Activated naive CD8-positive, alpha-beta T cell treated with anti-CD3 and anti-CD28 coated beads, Interleukin-2, amount 10 ng/mL, durations not matched to agents 7 days and 5 days (primary cell): Measurements from ENCODE around the gene RSAD2. TPM values are rescaled to one million over a fixed set of nuclear protein-coding genes. Genes with fewer than 3 reads are reported as not detected.
"Not testable (repeated sequence)": the region's sequence is repeated elsewhere in the genome, so short reads cannot be mapped to it uniquely, and the experiment has no call there.

ENCODE experiments used
- ATAC-seq: fragments of 150-1000 bp; cut with Tn5 transposase; one replicate; pipeline ENCODE4 v1.10.0; 2021; ENCODE audit warnings: low read depth, moderate library complexity
- POLR2A ChIA-PET: fragments of 350-600 bp; sonication (Branson Sonifier 250); formaldehyde crosslinking; loops from one replicate; lab custom pipeline; 2021; ENCODE audit warnings: antibody characterized with exemption; lab: Charles Lee
- DNase-seq: peaks from one replicate; pipeline ENCODE4 v3.0.0; 2021
- H3K27ac Mint-ChIP-seq: one replicate; pipeline ENCODE4 v1.8.0; 2022; ENCODE audit warnings: mild to moderate bottlenecking, mixed read lengths
- H3K27me3 Mint-ChIP-seq: one replicate; pipeline ENCODE4 v1.8.0; 2022; ENCODE audit warnings: mild to moderate bottlenecking, moderate library complexity, mixed read lengths
- H3K36me3 Mint-ChIP-seq: one replicate; pipeline ENCODE4 v1.8.0; 2021; ENCODE audit warnings: mild to moderate bottlenecking, mixed read lengths
- H3K4me1 Mint-ChIP-seq: one replicate; pipeline ENCODE4 v1.8.0; 2021; ENCODE audit warnings: mixed read lengths
- H3K4me3 Mint-ChIP-seq: one replicate; pipeline ENCODE4 v1.8.0; 2022; ENCODE audit warnings: mild to moderate bottlenecking, moderate library complexity, mixed read lengths
- H3K9me3 Mint-ChIP-seq: one replicate; pipeline ENCODE4 v1.8.0; 2021; ENCODE audit warnings: mixed read lengths
- total RNA-seq, 2 experiments: library from RNA; stranded (reverse); gene quantifications; one replicate each; pipeline ENCODE4 v1.2.3, GENCODE V29; 2021

Gene RSAD2
- total RNA-seq, 2 experiments from 2014 or later = 104 to 105 TPM

GRCh38 chr2:6887751-6888192, 10.2 kb downstream of the RSAD2 start:
- ATAC-seq (no peak), DNase-seq (no peak)
- peaks cover 35% of the 10 kb centered on the region for H3K4me1 Mint-ChIP-seq
- no peak overlapping the region for H3K4me3 Mint-ChIP-seq
- H3K36me3 Mint-ChIP-seq = peaks cover 57% of the 10 kb centered on the region
- POLR2A ChIA-PET = interaction anchor here (1.3 to 3.1 kb wide), 5 partner anchors 8 to 26 kb away, joined by 4 to 12 read pairs (median 5); partner anchors contain the start of gene RSAD2
- peak overlapping the region; percentile 36 for H3K27ac Mint-ChIP-seq
- no peaks in the 10 kb centered on the region for H3K27me3 Mint-ChIP-seq
- no peaks in the 10 kb centered on the region for H3K9me3 Mint-ChIP-seq

DNA sequence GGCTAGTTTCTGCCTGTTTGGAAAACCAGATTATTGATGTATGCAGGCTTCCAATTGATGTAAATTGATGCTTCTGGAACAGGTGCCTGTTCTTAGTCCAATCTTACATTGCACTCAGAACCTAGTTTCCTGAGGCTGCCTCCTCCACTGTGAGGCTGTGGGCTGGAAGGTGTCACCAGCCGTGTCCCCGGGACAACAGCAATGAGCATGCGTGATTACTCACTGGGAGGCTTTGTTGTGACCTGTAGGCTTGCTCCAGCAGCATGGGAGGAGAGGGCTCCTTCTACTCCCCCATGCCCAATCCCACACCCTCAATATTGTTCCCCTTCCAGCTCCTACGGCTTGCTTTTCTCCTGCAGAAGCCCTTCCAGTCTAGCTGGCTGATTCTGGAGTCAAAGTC, 11.1 kb downstream of the RSAD2 start:
- no peak for DNase-seq
- peaks cover 32% of the 10 kb centered on the region for H3K4me1 Mint-ChIP-seq
- POLR2A ChIA-PET = interaction anchor here (1.3 to 1.5 kb wide), 3 partner anchors 8 to 27 kb away, joined by 4 to 7 read pairs (median 5); no protein-coding TSS in a partner anchor
- no peaks in the 10 kb centered on the region for H3K9me3 Mint-ChIP-seq
- H3K27me3 Mint-ChIP-seq = no peaks in the 10 kb centered on the region
- H3K36me3 Mint-ChIP-seq = peaks cover 55% of the 10 kb centered on the region
- peak overlapping the region; percentile 67 for H3K27ac Mint-ChIP-seq
- no peak overlapping the region for H3K4me3 Mint-ChIP-seq
- ATAC-seq = no peak

- no peaks in the 10 kb centered on the region for H3K27me3 Mint-ChIP-seq
- no peak overlapping the region for H3K4me3 Mint-ChIP-seq
- POLR2A ChIA-PET = interaction anchor here (0.9 to 1.5 kb wide), 5 partner anchors 9 to 24 kb away, joined by 3 to 10 read pairs (median 4); partner anchors contain the start of gene RSAD2
- ATAC-seq (no peak), DNase-seq (no peak)
- peak overlapping the region; percentile 46 for H3K27ac Mint-ChIP-seq
- peaks cover 10% of the 10 kb centered on the region for H3K4me1 Mint-ChIP-seq
- peaks cover 53% of the 10 kb centered on the region for H3K36me3 Mint-ChIP-seq
- H3K9me3 Mint-ChIP-seq = no peaks in the 10 kb centered on the region
Measured at GRCh38 chr2:6893876-6894482, 16.4 kb downstream of the RSAD2 start.

GRCh38 chr2:6896930-6897759, 19.6 kb downstream of the RSAD2 start:
- Mint-ChIP-seq H3K9me3 (peaks cover 21% of the 10 kb centered on the region), H3K36me3 (peaks cover 76% of the 10 kb centered on the region), H3K27me3 (no peaks in the 10 kb centered on the region), H3K27ac (peak overlapping the region; percentile 35), H3K4me3 (no peak overlapping the region), H3K4me1 (peaks cover 20% of the 10 kb centered on the region)
- POLR2A ChIA-PET = interaction anchor here (1.1 to 2.3 kb wide), 10 partner anchors 9 to 32 kb away, joined by 3 to 14 read pairs (median 8); partner anchors contain the start of genes CMPK2 and RSAD2
- no peak for ATAC-seq
- no peak for DNase-seq

DNA sequence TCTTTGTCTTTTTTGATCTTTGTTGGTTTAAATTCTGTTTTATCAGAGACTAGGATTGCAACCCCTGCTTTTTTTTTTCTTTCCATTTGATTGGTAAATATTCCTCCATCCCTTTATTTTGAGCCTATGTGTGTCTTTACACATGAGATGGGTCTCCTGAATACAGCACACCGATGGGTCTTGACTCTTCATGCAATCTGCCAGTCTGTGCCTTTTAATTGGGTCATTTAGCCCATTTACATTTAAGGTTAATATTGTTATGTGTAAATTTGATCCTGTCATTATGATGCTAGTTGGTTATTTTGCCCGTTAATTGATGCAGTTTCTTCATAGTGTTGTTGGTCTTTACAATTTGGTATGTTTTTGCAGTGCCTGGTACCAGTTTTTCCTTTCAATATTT, 25.0 kb downstream of the RSAD2 start:
- POLR2A ChIA-PET = interaction anchor here (0.7 kb wide), 1 partner anchor 46 kb away, joined by 3 read pairs; no protein-coding TSS in a partner anchor
- not testable (repeated sequence) for H3K27me3 Mint-ChIP-seq, ATAC-seq, DNase-seq, H3K27ac Mint-ChIP-seq
- H3K9me3 Mint-ChIP-seq = peaks cover 44% of the 10 kb centered on the region
- peaks cover 26% of the 10 kb centered on the region for H3K4me1 Mint-ChIP-seq
- peak overlapping the region; percentile 5 for H3K4me3 Mint-ChIP-seq
- peaks cover 88% of the 10 kb centered on the region for H3K36me3 Mint-ChIP-seq

DNA sequence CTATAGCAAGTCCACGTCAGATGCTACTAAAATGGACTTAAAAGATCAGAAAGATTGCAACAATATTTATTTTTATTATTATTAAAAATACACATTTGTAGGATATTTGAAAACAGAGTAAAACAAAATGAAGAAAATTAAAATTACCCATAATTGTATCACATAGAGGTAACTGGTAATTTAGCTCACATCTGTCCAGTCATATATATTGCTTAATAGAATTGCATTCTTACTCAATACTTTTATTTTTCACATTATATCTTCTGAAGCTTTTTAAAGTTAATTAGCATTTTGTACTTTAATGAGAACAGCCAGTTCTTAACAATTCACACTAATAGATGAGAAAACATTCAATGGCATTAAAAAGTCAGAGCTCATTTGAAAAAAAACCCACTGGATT, 28.1 kb downstream of the RSAD2 start:
- Mint-ChIP-seq H3K9me3 (peaks cover 49% of the 10 kb centered on the region), H3K27me3 (no peaks in the 10 kb centered on the region), H3K4me3 (no peak overlapping the region), H3K36me3 (peaks cover 91% of the 10 kb centered on the region), H3K4me1 (peaks cover 44% of the 10 kb centered on the region), H3K27ac (no peak overlapping the region)
- DNase-seq (no peak), ATAC-seq (no peak)
- POLR2A ChIA-PET = interaction anchor here (0.7 to 7.7 kb wide), 7 partner anchors 8 to 40 kb away, joined by 3 to 113 read pairs (median 6); partner anchors contain the start of genes CMPK2, RNF144A and RSAD2

- H3K36me3 Mint-ChIP-seq = peaks cover 91% of the 10 kb centered on the region
- H3K9me3 Mint-ChIP-seq = peaks cover 47% of the 10 kb centered on the region
- H3K4me3 Mint-ChIP-seq = peak overlapping the region; percentile 43
- H3K27ac Mint-ChIP-seq = peak overlapping the region; percentile 85
- DNase-seq (no peak), ATAC-seq (no peak)
- no peaks in the 10 kb centered on the region for H3K27me3 Mint-ChIP-seq
- POLR2A ChIA-PET = interaction anchor here (0.7 to 7.7 kb wide), 7 partner anchors 9 to 41 kb away, joined by 3 to 113 read pairs (median 6); partner anchors contain the start of genes CMPK2, RNF144A and RSAD2
- H3K4me1 Mint-ChIP-seq = peaks cover 49% of the 10 kb centered on the region
Measured at GRCh38 chr2:6906165-6906741, 28.7 kb downstream of the RSAD2 start.

- POLR2A ChIA-PET = interaction anchor here (1.7 to 8.9 kb wide), 4 partner anchors 10 to 43 kb away, joined by 4 to 180 read pairs (median 84); partner anchors contain the start of genes CMPK2, RNF144A and RSAD2
- peaks cover 33% of the 10 kb centered on the region for H3K9me3 Mint-ChIP-seq
- no peak for ATAC-seq
- H3K27me3 Mint-ChIP-seq = no peaks in the 10 kb centered on the region
- peak overlapping the region; percentile 4 for H3K4me3 Mint-ChIP-seq
- DNase-seq = no peak
- H3K27ac Mint-ChIP-seq = peak overlapping the region; percentile 98
- peaks cover 88% of the 10 kb centered on the region for H3K36me3 Mint-ChIP-seq
- peaks cover 60% of the 10 kb centered on the region for H3K4me1 Mint-ChIP-seq
Measured at GRCh38 chr2:6908291-6908690, 30.7 kb downstream of the RSAD2 start.

DNA sequence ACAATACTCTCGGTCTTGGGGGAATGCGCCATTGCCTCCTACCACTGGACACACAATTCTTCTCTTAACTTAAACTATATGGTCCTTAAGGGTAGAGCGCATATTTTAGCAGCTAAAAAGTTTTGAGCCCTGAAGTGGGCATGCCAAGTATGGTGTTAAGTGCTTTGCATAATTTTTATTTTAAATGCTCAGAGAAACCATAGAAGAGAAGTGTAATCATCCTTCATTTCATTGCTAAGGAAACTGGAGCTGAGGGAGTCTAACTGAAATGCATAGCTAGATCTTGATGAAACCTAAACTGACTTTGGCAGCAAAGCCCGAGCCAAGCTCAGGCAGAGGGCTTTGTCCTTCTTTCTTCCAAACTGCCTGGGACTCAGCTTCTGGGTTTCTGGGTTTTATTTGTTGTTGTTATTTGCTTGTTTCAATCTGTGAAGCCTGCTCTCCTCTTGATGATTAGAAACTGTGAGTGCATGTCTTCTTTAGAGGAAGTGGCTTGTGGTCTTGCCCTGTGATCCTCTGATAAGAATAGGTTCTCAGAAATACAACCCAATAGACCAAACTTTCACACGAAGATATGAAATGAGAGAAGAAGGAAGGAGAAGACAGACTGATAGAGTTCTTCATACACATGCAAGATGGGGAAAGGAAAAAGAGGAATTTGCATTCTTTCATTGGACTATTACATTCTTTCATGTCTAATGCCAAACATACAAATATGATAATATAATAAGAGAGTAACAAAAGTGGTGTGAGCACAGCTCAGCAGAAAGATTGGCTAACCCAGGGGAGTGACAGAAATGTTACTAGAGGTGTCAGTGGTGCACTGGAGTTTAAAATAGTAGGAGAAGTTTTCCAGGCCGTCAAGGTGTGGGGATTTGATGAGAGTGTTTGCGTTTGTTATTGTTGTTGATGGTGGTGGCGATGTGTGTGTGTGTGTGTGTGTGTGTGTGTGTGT, 32.1 kb downstream of the RSAD2 start:
- peak overlapping the region; percentile 98 for H3K27ac Mint-ChIP-seq
- peaks cover 82% of the 10 kb centered on the region for H3K36me3 Mint-ChIP-seq
- peak; percentile 73 for ATAC-seq
- peaks cover 27% of the 10 kb centered on the region for H3K9me3 Mint-ChIP-seq
- DNase-seq = no peak
- H3K4me3 Mint-ChIP-seq = peak overlapping the region; percentile 84
- no peaks in the 10 kb centered on the region for H3K27me3 Mint-ChIP-seq
- POLR2A ChIA-PET = interaction anchor here (0.8 to 8.9 kb wide), 6 partner anchors 9 to 558 kb away, joined by 3 to 180 read pairs (median 30); partner anchors contain the start of genes CMPK2, RNF144A and RSAD2
- H3K4me1 Mint-ChIP-seq = peaks cover 66% of the 10 kb centered on the region

- H3K27me3 Mint-ChIP-seq = no peaks in the 10 kb centered on the region
- peak overlapping the region; percentile 98 for H3K27ac Mint-ChIP-seq
- ATAC-seq = no peak
- DNase-seq = no peak
- H3K4me3 Mint-ChIP-seq = peak overlapping the region; percentile 26
- H3K4me1 Mint-ChIP-seq = peaks cover 76% of the 10 kb centered on the region
- H3K36me3 Mint-ChIP-seq = peaks cover 79% of the 10 kb centered on the region
- POLR2A ChIA-PET = interaction anchor here (1.4 to 8.9 kb wide), 4 partner anchors 7 to 46 kb away, joined by 7 to 180 read pairs (median 84); partner anchors contain the start of genes CMPK2, RNF144A and RSAD2
- peaks cover 21% of the 10 kb centered on the region for H3K9me3 Mint-ChIP-seq
Measured at GRCh38 chr2:6911721-6912120, 34.1 kb downstream of the RSAD2 start.

DNA sequence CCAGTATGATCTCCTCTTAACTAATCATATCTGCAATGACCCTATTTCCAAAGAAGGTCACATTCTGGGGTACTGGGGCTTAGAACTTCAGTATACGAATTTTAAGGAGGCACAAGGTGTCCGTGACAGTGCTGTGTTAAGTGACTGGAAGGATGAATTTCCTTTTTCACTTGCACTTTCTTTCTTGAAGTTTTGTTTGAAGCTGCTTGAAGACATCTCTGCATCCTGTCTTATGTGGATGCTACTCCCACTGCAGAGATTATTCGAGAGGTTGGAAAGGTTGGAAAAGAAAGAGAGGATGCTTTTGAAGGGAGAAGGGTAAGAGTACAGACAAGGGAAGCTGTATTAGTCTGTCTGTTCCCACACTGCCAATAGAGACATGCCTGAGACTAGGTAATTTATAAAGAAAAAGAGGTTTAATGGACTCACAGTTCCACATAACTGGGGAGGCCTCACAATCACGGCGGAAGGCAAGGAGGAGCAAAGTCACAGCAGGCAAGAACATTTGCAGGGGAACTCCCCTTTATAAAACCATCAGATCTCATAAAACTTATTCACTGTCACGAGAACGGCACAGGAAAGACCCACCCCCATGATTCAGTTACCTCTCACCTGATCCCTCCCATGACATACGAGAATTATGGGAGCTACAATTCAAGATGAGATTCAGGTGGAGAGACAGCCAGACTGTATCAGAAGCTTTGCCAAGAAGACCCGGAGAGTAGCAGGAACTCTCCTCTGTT, 36.0 kb downstream of the RSAD2 start:
- peak; percentile 24 for ATAC-seq
- Mint-ChIP-seq H3K27me3 (no peaks in the 10 kb centered on the region), H3K36me3 (peaks cover 61% of the 10 kb centered on the region), H3K9me3 (peaks cover 7% of the 10 kb centered on the region), H3K4me1 (peaks cover 64% of the 10 kb centered on the region), H3K4me3 (peak overlapping the region; percentile 80), H3K27ac (peak overlapping the region; percentile 98)
- DNase-seq = no peak
- POLR2A ChIA-PET = interaction anchor here (0.9 to 10.3 kb wide), 6 partner anchors 6 to 50 kb away, joined by 3 to 180 read pairs (median 17); partner anchors contain the start of genes CMPK2 and RSAD2
